ENCODE results near the gene HSPA12A. TPM values are rescaled to one million over a fixed set of nuclear protein-coding genes. Genes with fewer than 3 reads are reported as not detected.

The HSPA12A gene
- total and polyA plus RNA-seq, 2 donors (not counting 1 experiment from before 2014, with no cell fraction given): 14.4 to 15.7 TPM

- H2AFZ ChIP-seq (ENCODE audit: low read length): no peak overlapping the region
- H3K27me3 ChIP-seq (ENCODE audit: control insufficient read depth, insufficient read depth, low read length): no peaks in the 10 kb centered on the region
- TF ChIP-seq EZH2 (IDR thresholded peaks at IDR 0.05; ENCODE audit: low read length, missing control alignments) (no peak), CTCF (conservative IDR thresholded peaks at IDR 0.05 in 1 of 2, IDR thresholded peaks at IDR 0.05 in 1 of 2; ENCODE audit: low read depth in 1 of 2, low read length in 2 of 2) (no peak)
- H3K79me2 ChIP-seq (ENCODE audit: control insufficient read depth, insufficient read depth, low read length): no peaks in the 10 kb centered on the region
- H4K20me1 ChIP-seq (ENCODE audit: control insufficient read depth, extremely low read depth, insufficient read depth, low read length): no peaks in the 10 kb centered on the region
- no peak overlapping the region for H3K4me2 ChIP-seq (ENCODE audit: extremely low read depth, insufficient read depth, low read length)
- no peak overlapping the region for H3K4me3 ChIP-seq (replicated peaks in 1 of 4; ENCODE audit: control extremely low read depth in 1 of 4, insufficient read depth in 1 of 4, low read depth in 3 of 4, low read length in 4 of 4)
- no peak overlapping the region for H3K27ac ChIP-seq (ENCODE audit: insufficient read depth, low read length)
- H3K36me3 ChIP-seq (ENCODE audit: control insufficient read depth, insufficient read depth, low read length): peaks cover 4% of the 10 kb centered on the region
- H3K4me1 ChIP-seq (ENCODE audit: control insufficient read depth, extremely low read depth, insufficient read depth, low read length): no peaks in the 10 kb centered on the region
- no peak overlapping the region for H3K9ac ChIP-seq (ENCODE audit: insufficient read depth, low read length)
- no peak for DNase-seq (ENCODE audit: low read depth in 2 of 2)
- no peaks in the 10 kb centered on the region for H3K9me3 ChIP-seq (ENCODE audit: control insufficient read depth, insufficient read depth, low read depth, low read length)
Observed at GRCh38 chr10:116699049-116699448, 43.3 kb downstream of the HSPA12A start.

- H3K4me1 ChIP-seq (ENCODE audit: control insufficient read depth, extremely low read depth, insufficient read depth, low read length): no peaks in the 10 kb centered on the region
- H3K79me2 ChIP-seq (ENCODE audit: control insufficient read depth, insufficient read depth, low read length): no peaks in the 10 kb centered on the region
- DNase-seq (ENCODE audit: low read depth in 2 of 2): no peak
- no peak overlapping the region for H3K9ac ChIP-seq (ENCODE audit: insufficient read depth, low read length)
- no peak overlapping the region for H3K27ac ChIP-seq (ENCODE audit: insufficient read depth, low read length)
- no peak overlapping the region for H3K4me2 ChIP-seq (ENCODE audit: extremely low read depth, insufficient read depth, low read length)
- H2AFZ ChIP-seq (ENCODE audit: low read length): no peak overlapping the region
- no peaks in the 10 kb centered on the region for H3K9me3 ChIP-seq (ENCODE audit: control insufficient read depth, insufficient read depth, low read depth, low read length)
- no peak overlapping the region for H3K4me3 ChIP-seq (replicated peaks in 1 of 4; ENCODE audit: control extremely low read depth in 1 of 4, insufficient read depth in 1 of 4, low read depth in 3 of 4, low read length in 4 of 4)
- TF ChIP-seq CTCF (conservative IDR thresholded peaks at IDR 0.05 in 1 of 2, IDR thresholded peaks at IDR 0.05 in 1 of 2; ENCODE audit: low read depth in 1 of 2, low read length in 2 of 2) (no peak), EZH2 (IDR thresholded peaks at IDR 0.05; ENCODE audit: low read length, missing control alignments) (no peak)
- H3K27me3 ChIP-seq (ENCODE audit: control insufficient read depth, insufficient read depth, low read length): no peaks in the 10 kb centered on the region
- no peaks in the 10 kb centered on the region for H4K20me1 ChIP-seq (ENCODE audit: control insufficient read depth, extremely low read depth, insufficient read depth, low read length)
- H3K36me3 ChIP-seq (ENCODE audit: control insufficient read depth, insufficient read depth, low read length): peaks cover 4% of the 10 kb centered on the region
Observed at GRCh38 chr10:116698364-116698763, 44.0 kb downstream of the HSPA12A start.

- no peak overlapping the region for H2AFZ ChIP-seq (ENCODE audit: low read length)
- no peaks in the 10 kb centered on the region for H3K27me3 ChIP-seq (ENCODE audit: control insufficient read depth, insufficient read depth, low read length)
- H3K9ac ChIP-seq (ENCODE audit: insufficient read depth, low read length): no peak overlapping the region
- no peak overlapping the region for H3K27ac ChIP-seq (ENCODE audit: insufficient read depth, low read length)
- H4K20me1 ChIP-seq (ENCODE audit: control insufficient read depth, extremely low read depth, insufficient read depth, low read length): no peaks in the 10 kb centered on the region
- DNase-seq (ENCODE audit: low read depth in 2 of 2): no peak
- TF ChIP-seq CTCF (conservative IDR thresholded peaks at IDR 0.05 in 1 of 2, IDR thresholded peaks at IDR 0.05 in 1 of 2; ENCODE audit: low read depth in 1 of 2, low read length in 2 of 2) (no peak), EZH2 (IDR thresholded peaks at IDR 0.05; ENCODE audit: low read length, missing control alignments) (no peak)
- no peak overlapping the region for H3K4me3 ChIP-seq (replicated peaks in 1 of 4; ENCODE audit: control extremely low read depth in 1 of 4, insufficient read depth in 1 of 4, low read depth in 3 of 4, low read length in 4 of 4)
- no peaks in the 10 kb centered on the region for H3K9me3 ChIP-seq (ENCODE audit: control insufficient read depth, insufficient read depth, low read depth, low read length)
- no peaks in the 10 kb centered on the region for H3K79me2 ChIP-seq (ENCODE audit: control insufficient read depth, insufficient read depth, low read length)
- no peaks in the 10 kb centered on the region for H3K4me1 ChIP-seq (ENCODE audit: control insufficient read depth, extremely low read depth, insufficient read depth, low read length)
- H3K36me3 ChIP-seq (ENCODE audit: control insufficient read depth, insufficient read depth, low read length): peaks cover 4% of the 10 kb centered on the region
- no peak overlapping the region for H3K4me2 ChIP-seq (ENCODE audit: extremely low read depth, insufficient read depth, low read length)
Observed at GRCh38 chr10:116697816-116698215, 44.5 kb downstream of the HSPA12A start.

Measured in fibroblast of lung (primary cell).